CD4-positive, alpha-beta T cell treated with Interleukin-15 for 4 hours (primary cell): Measurements from ENCODE around the gene DUSP9.

ENCODE experiments used
- DNase-seq: peaks from one replicate; pipeline ENCODE4 v3.0.0-alpha.2; 2020; ENCODE audit warnings: low spot score

DUSP9 gene

GRCh38 chrX:153622661-153623309 is 24.2 kb upstream of the DUSP9 start:
- no peak for DNase-seq

- no peak for DNase-seq
Observed at GRCh38 chrX:153623310-153624029, 23.5 kb upstream of the DUSP9 start.

GRCh38 chrX:153624196-153625091 is 22.6 kb upstream of the DUSP9 start:
- no peak for DNase-seq

GRCh38 chrX:153625271-153626024 is 21.6 kb upstream of the DUSP9 start:
- no peak for DNase-seq

- no peak for DNase-seq
Observed at GRCh38 chrX:153626025-153626633, 20.9 kb upstream of the DUSP9 start.

- no peak for DNase-seq
Observed at GRCh38 chrX:153626863-153627674, 19.9 kb upstream of the DUSP9 start.

GRCh38 chrX:153627675-153628111 is 19.3 kb upstream of the DUSP9 start:
- no peak for DNase-seq

GRCh38 chrX:153628129-153628528 is 18.9 kb upstream of the DUSP9 start:
- DNase-seq: no peak

- DNase-seq: no peak
Observed at GRCh38 chrX:153628665-153629064, 18.3 kb upstream of the DUSP9 start.

- no peak for DNase-seq
Observed at GRCh38 chrX:153631346-153631745, 15.7 kb upstream of the DUSP9 start.

- no peak for DNase-seq
Observed at GRCh38 chrX:153631907-153632594, 15.0 kb upstream of the DUSP9 start.

- DNase-seq: no peak
Observed at GRCh38 chrX:153632595-153632946, 14.4 kb upstream of the DUSP9 start.

GRCh38 chrX:153633048-153633447 is 14.0 kb upstream of the DUSP9 start:
- no peak for DNase-seq

- no peak for DNase-seq
Observed at GRCh38 chrX:153633607-153634180, 13.3 kb upstream of the DUSP9 start.

- DNase-seq: no peak
Observed at GRCh38 chrX:153634236-153634635, 12.8 kb upstream of the DUSP9 start.

- DNase-seq: no peak
Observed at GRCh38 chrX:153634832-153635231, 12.2 kb upstream of the DUSP9 start.

- DNase-seq: no peak
Observed at GRCh38 chrX:153635388-153635787, 11.6 kb upstream of the DUSP9 start.

GRCh38 chrX:153635788-153636668 is 11.0 kb upstream of the DUSP9 start:
- peak; percentile 9 for DNase-seq

GRCh38 chrX:153636716-153637115 is 10.3 kb upstream of the DUSP9 start:
- DNase-seq: no peak
